ENCODE data around the gene NLRP4.

The NLRP4 gene, protein sequence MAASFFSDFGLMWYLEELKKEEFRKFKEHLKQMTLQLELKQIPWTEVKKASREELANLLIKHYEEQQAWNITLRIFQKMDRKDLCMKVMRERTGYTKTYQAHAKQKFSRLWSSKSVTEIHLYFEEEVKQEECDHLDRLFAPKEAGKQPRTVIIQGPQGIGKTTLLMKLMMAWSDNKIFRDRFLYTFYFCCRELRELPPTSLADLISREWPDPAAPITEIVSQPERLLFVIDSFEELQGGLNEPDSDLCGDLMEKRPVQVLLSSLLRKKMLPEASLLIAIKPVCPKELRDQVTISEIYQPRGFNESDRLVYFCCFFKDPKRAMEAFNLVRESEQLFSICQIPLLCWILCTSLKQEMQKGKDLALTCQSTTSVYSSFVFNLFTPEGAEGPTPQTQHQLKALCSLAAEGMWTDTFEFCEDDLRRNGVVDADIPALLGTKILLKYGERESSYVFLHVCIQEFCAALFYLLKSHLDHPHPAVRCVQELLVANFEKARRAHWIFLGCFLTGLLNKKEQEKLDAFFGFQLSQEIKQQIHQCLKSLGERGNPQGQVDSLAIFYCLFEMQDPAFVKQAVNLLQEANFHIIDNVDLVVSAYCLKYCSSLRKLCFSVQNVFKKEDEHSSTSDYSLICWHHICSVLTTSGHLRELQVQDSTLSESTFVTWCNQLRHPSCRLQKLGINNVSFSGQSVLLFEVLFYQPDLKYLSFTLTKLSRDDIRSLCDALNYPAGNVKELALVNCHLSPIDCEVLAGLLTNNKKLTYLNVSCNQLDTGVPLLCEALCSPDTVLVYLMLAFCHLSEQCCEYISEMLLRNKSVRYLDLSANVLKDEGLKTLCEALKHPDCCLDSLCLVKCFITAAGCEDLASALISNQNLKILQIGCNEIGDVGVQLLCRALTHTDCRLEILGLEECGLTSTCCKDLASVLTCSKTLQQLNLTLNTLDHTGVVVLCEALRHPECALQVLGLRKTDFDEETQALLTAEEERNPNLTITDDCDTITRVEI

DNA sequence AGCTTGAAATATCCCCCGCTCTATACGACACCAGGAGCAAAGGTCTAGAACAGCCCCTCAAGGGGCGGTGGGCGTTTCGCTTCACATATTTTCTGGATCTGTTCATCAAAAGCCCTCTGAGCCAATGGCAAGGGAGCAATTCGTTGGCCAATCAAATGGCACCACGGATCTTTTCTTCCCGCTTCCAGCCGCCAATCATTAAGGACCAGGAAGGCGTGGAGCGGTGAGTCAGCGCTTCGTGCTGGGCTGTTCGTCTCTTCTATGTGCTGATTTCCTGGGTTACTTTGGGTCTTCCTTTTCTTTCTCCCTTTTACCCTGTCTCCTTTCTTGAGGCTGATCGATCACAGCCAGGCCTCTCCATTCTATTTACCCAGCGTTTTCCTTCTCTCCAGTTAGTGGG is at the start of gene NLRP4:
Gene NLRP4, plus strand, starts transcription at position 201 of the 400 bp plus-strand sequence. CDS start 15,541 bp downstream, outside the sequence.
- TF ChIP-seq, protein P1, sequence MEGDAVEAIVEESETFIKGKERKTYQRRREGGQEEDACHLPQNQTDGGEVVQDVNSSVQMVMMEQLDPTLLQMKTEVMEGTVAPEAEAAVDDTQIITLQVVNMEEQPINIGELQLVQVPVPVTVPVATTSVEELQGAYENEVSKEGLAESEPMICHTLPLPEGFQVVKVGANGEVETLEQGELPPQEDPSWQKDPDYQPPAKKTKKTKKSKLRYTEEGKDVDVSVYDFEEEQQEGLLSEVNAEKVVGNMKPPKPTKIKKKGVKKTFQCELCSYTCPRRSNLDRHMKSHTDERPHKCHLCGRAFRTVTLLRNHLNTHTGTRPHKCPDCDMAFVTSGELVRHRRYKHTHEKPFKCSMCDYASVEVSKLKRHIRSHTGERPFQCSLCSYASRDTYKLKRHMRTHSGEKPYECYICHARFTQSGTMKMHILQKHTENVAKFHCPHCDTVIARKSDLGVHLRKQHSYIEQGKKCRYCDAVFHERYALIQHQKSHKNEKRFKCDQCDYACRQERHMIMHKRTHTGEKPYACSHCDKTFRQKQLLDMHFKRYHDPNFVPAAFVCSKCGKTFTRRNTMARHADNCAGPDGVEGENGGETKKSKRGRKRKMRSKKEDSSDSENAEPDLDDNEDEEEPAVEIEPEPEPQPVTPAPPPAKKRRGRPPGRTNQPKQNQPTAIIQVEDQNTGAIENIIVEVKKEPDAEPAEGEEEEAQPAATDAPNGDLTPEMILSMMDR (IDR thresholded peaks at IDR 0.05; ENCODE audit: insufficient read depth, missing control alignments), result no peak
- DNase-seq (ENCODE audit: insufficient read length, low spot score) (no peak), FAIRE-seq (no peak)

DNA sequence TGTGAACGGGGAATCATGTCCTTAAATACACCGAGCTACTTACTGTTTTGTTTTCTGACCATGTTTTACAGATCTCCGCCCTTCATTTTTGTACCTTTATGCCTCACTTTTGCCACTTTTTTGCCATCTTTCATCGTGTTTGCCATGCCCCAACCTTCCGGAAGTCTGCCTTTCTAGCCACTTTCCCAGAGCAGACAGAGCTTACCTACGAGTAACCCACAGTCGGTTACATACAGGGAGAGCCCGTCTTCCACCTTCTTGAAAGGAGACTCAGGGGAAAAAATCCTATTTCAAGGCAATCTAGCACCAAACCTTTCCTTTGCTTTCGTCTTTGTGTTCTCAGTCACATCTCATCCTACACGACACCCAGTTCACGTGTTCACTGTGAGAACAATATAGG is 41.3 kb upstream of the NLRP4 start:
- FAIRE-seq (no peak), DNase-seq (ENCODE audit: insufficient read length, low spot score) (no peak)
- TF ChIP-seq, protein P1 (IDR thresholded peaks at IDR 0.05; ENCODE audit: insufficient read depth, missing control alignments), result no peak

DNA sequence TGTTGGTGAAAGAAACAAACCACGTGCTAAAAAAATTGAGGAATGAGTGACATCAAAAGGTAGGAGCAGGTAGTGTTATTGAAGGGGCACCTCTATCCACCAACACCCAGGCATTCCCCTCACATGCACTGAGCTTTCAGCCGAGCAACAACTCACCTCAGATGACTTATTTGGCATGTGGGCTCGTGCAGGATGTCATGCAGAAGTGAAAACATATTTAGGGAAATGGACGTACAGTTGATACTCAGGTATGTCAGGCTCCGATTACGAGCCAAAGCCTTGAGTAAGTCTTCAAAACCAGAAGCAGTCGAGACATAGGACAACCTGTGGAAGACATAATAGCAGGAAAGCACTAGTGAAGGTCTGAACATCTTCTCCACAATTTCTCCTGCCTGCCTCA is 34.9 kb upstream of the NLRP4 start:
- TF ChIP-seq, protein P1 (IDR thresholded peaks at IDR 0.05; ENCODE audit: insufficient read depth, missing control alignments), result no peak
- DNase-seq (ENCODE audit: insufficient read length, low spot score), result no peak
- FAIRE-seq, result no peak

DNA sequence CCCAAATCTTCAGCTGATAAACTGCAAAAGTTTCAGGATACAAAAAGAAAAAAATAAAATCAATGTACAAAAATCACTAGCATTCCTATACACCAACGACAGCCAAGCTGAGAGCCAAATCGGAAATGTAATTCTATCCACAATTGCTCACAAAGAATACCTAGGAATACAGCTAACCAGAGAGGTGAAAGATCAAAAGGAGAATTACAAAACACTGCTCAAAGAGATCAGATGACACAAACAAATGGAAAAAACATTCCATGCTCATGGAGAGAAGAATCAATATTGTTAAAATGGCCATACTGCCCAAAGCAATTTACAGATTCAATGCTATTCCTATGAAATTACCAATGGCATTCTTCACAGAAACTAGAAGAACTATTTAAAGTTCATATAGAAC is 34.1 kb upstream of the NLRP4 start:
- DNase-seq (ENCODE audit: insufficient read length, low spot score) (no peak), FAIRE-seq (no peak)
- TF ChIP-seq, protein P1 (IDR thresholded peaks at IDR 0.05; ENCODE audit: insufficient read depth, missing control alignments), result no peak

DNA sequence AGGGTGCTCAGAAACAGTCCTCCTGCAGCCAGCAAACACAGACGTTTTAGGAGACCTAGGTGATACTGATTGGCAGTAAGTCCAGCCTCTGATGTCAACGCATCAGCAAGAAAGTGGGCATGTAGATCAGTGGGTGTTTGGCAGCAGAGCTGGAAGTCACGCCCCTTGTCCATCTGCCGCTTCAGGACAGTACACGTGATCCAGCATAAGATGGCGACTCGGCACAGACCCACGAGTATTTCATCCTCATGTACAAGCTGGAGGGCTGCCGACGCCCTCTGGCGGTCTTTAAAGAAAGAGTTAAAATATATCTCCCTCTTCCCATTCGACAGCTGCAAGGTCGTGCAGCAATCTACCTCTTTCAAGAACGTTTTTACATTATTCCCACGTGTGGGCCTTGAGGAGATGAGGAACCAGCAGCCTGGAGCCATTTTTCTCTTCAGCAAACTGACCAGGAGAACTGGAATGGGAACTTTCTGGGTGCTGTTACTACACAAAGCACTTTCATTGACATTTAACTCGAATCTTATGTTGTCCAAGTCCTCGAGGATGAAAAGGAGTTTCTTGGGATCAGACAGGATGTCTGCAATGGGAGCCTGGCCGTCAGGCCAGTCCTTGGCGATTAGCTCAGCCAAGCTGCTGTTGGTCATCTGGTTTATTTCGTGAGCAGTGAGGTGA is 26.8 kb upstream of the NLRP4 start:
- DNase-seq (ENCODE audit: insufficient read length, low spot score), result no peak
- no peak for FAIRE-seq
- TF ChIP-seq, protein P1 (IDR thresholded peaks at IDR 0.05; ENCODE audit: insufficient read depth, missing control alignments), result peak; percentile 51

DNA sequence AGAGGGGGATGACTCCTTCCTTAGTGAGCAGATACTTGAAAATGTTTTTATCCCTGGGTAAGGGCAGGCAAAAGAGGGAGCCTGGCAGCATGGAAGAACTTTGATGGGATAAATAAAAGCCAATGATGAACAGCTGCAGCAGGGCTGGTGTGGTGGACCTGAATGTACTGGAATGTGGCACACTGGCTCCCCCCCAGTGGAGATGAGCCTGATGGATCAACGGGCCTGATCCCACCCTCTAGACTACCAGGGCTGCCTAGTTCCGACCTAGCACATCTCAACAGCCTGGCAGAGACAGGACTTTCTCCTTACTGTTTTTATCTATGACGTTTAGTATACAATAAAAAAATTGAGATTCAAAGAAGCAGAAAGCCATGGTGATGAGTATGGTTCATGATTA is 25.0 kb upstream of the NLRP4 start:
- TF ChIP-seq, protein P1 (IDR thresholded peaks at IDR 0.05; ENCODE audit: insufficient read depth, missing control alignments), result no peak
- no peak for DNase-seq (ENCODE audit: insufficient read length, low spot score)
- no peak for FAIRE-seq
